Transverse colon (tissue), 4 donors: ENCODE results near the gene KHDC1. TPM values are rescaled to one million over a fixed set of nuclear protein-coding genes. Genes with fewer than 3 reads are reported as not detected.
"Not testable (repeated sequence)": the region's sequence is repeated elsewhere in the genome, so short reads cannot be mapped to it uniquely, and the experiment has no call there.

Experiments used
- DNase-seq: peaks from one replicate; pipeline ENCODE4 v3.0.0-alpha.2; 2019
- H3K27ac ChIP-seq, 4 donors: fragments of 200-600 bp; sonication (generic); 2 replicates each; pipeline ENCODE4 v1.5.1; 2016 to 2018; ENCODE audit warnings: inconsistent platforms in 4 of 4
- H3K27me3 ChIP-seq: fragments of 200-600 bp; sonication (generic); 2 replicates; pipeline ENCODE4 v1.5.1; 2017; ENCODE audit warnings: inconsistent platforms
- H3K36me3 ChIP-seq, 4 donors: fragments of 200-600 bp; sonication (generic); 2 replicates each; pipeline ENCODE4 v1.5.1; 2017 to 2019; ENCODE audit warnings: inconsistent platforms in 4 of 4
- H3K4me1 ChIP-seq, 4 donors: fragments of 200-600 bp; sonication (generic); 2 replicates each; pipeline ENCODE4 v1.5.1; 2017 to 2020; ENCODE audit warnings: inconsistent platforms in 4 of 4
- H3K4me3 ChIP-seq, 4 donors: fragments of 200-600 bp; sonication (generic); 1 replicate in 1 of 4; 2 replicates in 3 of 4; pipeline versions ENCODE4 v1.5.1 to v1.6.1; 2017 to 2019; ENCODE audit warnings: inconsistent platforms in 4 of 4
- H3K9me3 ChIP-seq, 2 donors: fragments of 200-600 bp; sonication (generic); 2 replicates each; pipeline ENCODE4 v1.5.1; 2017 to 2019; ENCODE audit warnings: inconsistent platforms in 2 of 2
- EP300 ChIP-seq: sonication (generic); formaldehyde crosslinking; IDR thresholded peaks from one replicate; pipeline ENCODE4 v1.6.1; 2017; ENCODE audit warnings: antibody characterized with exemption, low read depth
- POLR2A ChIP-seq: fragments of 450-650 bp; IDR thresholded peaks from one replicate; pipeline ENCODE4 v1.6.1; 2016; ENCODE audit warnings: antibody characterized with exemption, mild to moderate bottlenecking, moderate library complexity
- POLR2AphosphoS5 ChIP-seq, 3 donors: sonication (generic); formaldehyde crosslinking; IDR thresholded peaks; one replicate each; pipeline ENCODE4 v1.6.1; 2016; ENCODE audit warnings: antibody characterized with exemption in 3 of 3
- WGBS, 2 donors: methylation state at CpG; one replicate each; pipeline ENCODE4 v1.1.5; 2018; ENCODE audit warnings: low coverage in 1 of 2; 5-methylcytosine and 5-hydroxymethylcytosine counted together
- in situ Hi-C, 4 donors: fragments of 200-750 bp; cut with MboI; loops; one replicate each; pipeline versions ENCODE4 v1.15.0 to v1.15.1; 2017; ENCODE audit warnings: low sequenced_read_pairs in 3 of 4, low pct_ligation_motif_present in 1 of 4, low pct_unique_long_range_greater_than_20kb in 1 of 4
- intact Hi-C: fragments of 100-400 bp; cut with DNase I; formaldehyde crosslinking; loops from one replicate; pipeline ENCODE4 v1.15.1; 2023; ENCODE audit warnings: low total_unique reads
- small RNA-seq, 4 donors: library from RNA; depleted of rRNA; stranded (forward); fragments of <200 nt; gene quantifications; one replicate each; pipeline ENCODE3, GENCODE V24; 2016
- total RNA-seq, 4 donors: library from RNA; depleted of rRNA; stranded (reverse); fragments of >200 nt; gene quantifications; one replicate each; pipeline ENCODE4 v1.1.0, GENCODE V29; 2016
- TF ChIP-seq, protein P1 (sequence below), 5 experiments: fragments of 200-600 bp in 3 of 5; fragments of 450-650 bp in 2 of 5; sonication (generic) in 3 of 5; IDR thresholded peaks; 1 replicate in 2 of 5; 2 replicates in 3 of 5; pipeline ENCODE4 v1.5.1; 2016 to 2017; ENCODE audit warnings: antibody characterized with exemption in 5 of 5, inconsistent platforms in 3 of 5, mild to moderate bottlenecking in 2 of 5, moderate library complexity in 1 of 5

Gene KHDC1
- total RNA-seq, 4 donors from 2014 or later = 1.1 to 2.1 TPM; not detected in 2

DNA sequence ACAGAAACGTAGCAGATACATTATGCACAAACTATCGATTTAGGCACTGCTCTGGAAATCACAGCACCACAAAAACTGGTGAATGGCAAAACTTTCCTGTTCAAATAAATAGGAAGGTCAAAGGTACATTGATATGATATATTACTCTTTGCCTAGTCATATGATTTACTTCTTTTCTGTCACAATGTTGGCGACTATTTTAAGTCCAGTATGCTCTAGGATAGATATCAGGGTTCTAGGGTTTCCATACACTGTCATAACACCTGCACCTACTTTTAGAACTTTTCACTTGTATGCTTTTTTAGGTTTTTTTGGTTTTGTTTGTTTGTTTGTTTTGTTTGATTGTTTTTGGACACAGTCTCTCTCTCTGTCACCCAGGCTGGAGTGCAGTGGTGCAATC, 62.7 kb downstream of the KHDC1 start:
- no peak for DNase-seq
- Histone ChIP-seq H3K27ac (no peak overlapping the region), H3K27me3 (no peaks in the 10 kb centered on the region), H3K4me3 (no peak overlapping the region), H3K36me3 (no peaks in the 10 kb centered on the region), H3K4me1 (no peaks in the 10 kb centered on the region), H3K9me3 (no peaks in the 10 kb centered on the region)
- in situ Hi-C loops (no loop called here), intact Hi-C loops (no loop called here)
- no peak for TF ChIP-seq POLR2AphosphoS5 (IDR thresholded peaks at IDR 0.05)
- no peak for TF ChIP-seq EP300
- no peak for TF ChIP-seq POLR2A
- TF ChIP-seq, protein P1, sequence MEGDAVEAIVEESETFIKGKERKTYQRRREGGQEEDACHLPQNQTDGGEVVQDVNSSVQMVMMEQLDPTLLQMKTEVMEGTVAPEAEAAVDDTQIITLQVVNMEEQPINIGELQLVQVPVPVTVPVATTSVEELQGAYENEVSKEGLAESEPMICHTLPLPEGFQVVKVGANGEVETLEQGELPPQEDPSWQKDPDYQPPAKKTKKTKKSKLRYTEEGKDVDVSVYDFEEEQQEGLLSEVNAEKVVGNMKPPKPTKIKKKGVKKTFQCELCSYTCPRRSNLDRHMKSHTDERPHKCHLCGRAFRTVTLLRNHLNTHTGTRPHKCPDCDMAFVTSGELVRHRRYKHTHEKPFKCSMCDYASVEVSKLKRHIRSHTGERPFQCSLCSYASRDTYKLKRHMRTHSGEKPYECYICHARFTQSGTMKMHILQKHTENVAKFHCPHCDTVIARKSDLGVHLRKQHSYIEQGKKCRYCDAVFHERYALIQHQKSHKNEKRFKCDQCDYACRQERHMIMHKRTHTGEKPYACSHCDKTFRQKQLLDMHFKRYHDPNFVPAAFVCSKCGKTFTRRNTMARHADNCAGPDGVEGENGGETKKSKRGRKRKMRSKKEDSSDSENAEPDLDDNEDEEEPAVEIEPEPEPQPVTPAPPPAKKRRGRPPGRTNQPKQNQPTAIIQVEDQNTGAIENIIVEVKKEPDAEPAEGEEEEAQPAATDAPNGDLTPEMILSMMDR (IDR thresholded peaks at IDR 0.05) = no peak
- 78% methylated on average over 3 of the region's 3 CpGs for WGBS, 2 donors

GRCh38 chr6:73194744-73195143, 68.3 kb downstream of the KHDC1 start:
- Histone ChIP-seq H3K27ac (no peak overlapping the region), H3K4me3 (no peak overlapping the region), H3K36me3 (no peaks in the 10 kb centered on the region), H3K27me3 (no peaks in the 10 kb centered on the region), H3K9me3 (no peaks in the 10 kb centered on the region), H3K4me1 (no peaks in the 10 kb centered on the region)
- intact Hi-C loops (no loop called here), in situ Hi-C loops (no loop called here)
- DNase-seq = no peak
- 88% methylated on average over 7 of the region's 7 CpGs; no CpG with 5 or more reads in 1 of the 2 donors for WGBS, 2 donors
- TF ChIP-seq EP300 (no peak), POLR2AphosphoS5 (IDR thresholded peaks at IDR 0.05) (no peak), POLR2A (no peak)
- TF ChIP-seq, protein P1 (IDR thresholded peaks at IDR 0.05) = no peak

- 94 to 97% methylated on average over 1 to 4 of the region's 4 CpGs for WGBS, 2 donors
- in situ Hi-C loops, H3K36me3 ChIP-seq, H3K9me3 ChIP-seq, H3K27ac ChIP-seq, H3K4me1 ChIP-seq, H3K4me3 ChIP-seq, intact Hi-C loops, H3K27me3 ChIP-seq, DNase-seq: not testable (repeated sequence)
Measured at GRCh38 chr6:73193302-73193701, 69.7 kb downstream of the KHDC1 start.

Small RNA genes lying within 50 kb of the gene (small RNA-seq; reads per million reads assigned to genes)
- 0 reads per million in 4 donors for gene RPSAP41

Other genes starting within 250 kb of the KHDC1 start
- gene KHDC1L, start 37.7 kb downstream of the KHDC1 start, total RNA-seq = not detected
- not detected for gene DPPA5, start 91.1 kb upstream of the KHDC1 start, total RNA-seq
- not detected for gene KHDC3L, start 99.5 kb upstream of the KHDC1 start, total RNA-seq
- gene OOEP, start 106.7 kb upstream of the KHDC1 start, total RNA-seq = not detected
- 1 to 10 TPM in 2 of 4 donors, not detected in 2; 1.2 to 2.6 TPM for gene DDX43, start 131.6 kb upstream of the KHDC1 start, total RNA-seq
- 10 to 100 TPM in 1 of 4 donors, 1 to 10 TPM in 3; 1.8 to 11.2 (median 4.0) TPM for gene CGAS, start 189.1 kb upstream of the KHDC1 start, total RNA-seq
- gene MTO1, start 198.5 kb upstream of the KHDC1 start, total RNA-seq = 10 to 100 TPM in 3 of 4 donors, 1 to 10 TPM in 1; 9.6 to 27.7 (median 22.2) TPM